MM.1S (cell line): Measurements from ENCODE around the gene PIEZO1.

Experiments used
- EZH2 ChIP-seq: fragments of 300-600 bp; sonication (generic); optimal IDR thresholded peaks from 2 replicates; pipeline ENCODE3; 2017; ENCODE audit warnings: low read depth, mild to moderate bottlenecking, antibody characterized with exemption, low read length, mixed read lengths
- EZH2phosphoT487 ChIP-seq: fragments of 300-600 bp; sonication (generic); IDR thresholded peaks from 2 replicates; pipeline ENCODE4 v1.6.1; 2018; ENCODE audit warnings: antibody characterized with exemption, low read length
- TF ChIP-seq, protein P1 (sequence below): fragments of 300-600 bp; sonication (generic); IDR thresholded peaks from 2 replicates; pipeline ENCODE4 v1.5.1; 2016; ENCODE audit warnings: antibody characterized with exemption, low read length, mixed read lengths

- TF ChIP-seq, protein P1, sequence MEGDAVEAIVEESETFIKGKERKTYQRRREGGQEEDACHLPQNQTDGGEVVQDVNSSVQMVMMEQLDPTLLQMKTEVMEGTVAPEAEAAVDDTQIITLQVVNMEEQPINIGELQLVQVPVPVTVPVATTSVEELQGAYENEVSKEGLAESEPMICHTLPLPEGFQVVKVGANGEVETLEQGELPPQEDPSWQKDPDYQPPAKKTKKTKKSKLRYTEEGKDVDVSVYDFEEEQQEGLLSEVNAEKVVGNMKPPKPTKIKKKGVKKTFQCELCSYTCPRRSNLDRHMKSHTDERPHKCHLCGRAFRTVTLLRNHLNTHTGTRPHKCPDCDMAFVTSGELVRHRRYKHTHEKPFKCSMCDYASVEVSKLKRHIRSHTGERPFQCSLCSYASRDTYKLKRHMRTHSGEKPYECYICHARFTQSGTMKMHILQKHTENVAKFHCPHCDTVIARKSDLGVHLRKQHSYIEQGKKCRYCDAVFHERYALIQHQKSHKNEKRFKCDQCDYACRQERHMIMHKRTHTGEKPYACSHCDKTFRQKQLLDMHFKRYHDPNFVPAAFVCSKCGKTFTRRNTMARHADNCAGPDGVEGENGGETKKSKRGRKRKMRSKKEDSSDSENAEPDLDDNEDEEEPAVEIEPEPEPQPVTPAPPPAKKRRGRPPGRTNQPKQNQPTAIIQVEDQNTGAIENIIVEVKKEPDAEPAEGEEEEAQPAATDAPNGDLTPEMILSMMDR, result peak; percentile 57
- TF ChIP-seq EZH2, result no peak
- TF ChIP-seq EZH2phosphoT487, result no peak
Measured at GRCh38 chr16:88685156-88686061, 99.6 kb downstream of the PIEZO1 start.
